Parathyroid adenoma (tissue), 2 donors: ENCODE measurements around the gene CILP.

Source experiments
- H2AFZ ChIP-seq: fragments of 300-600 bp; sonication (generic); one replicate; pipeline ENCODE4 v1.7.0; 2017; ENCODE audit warnings: antibody characterized with exemption, mild to moderate bottlenecking
- H3K27ac ChIP-seq: fragments of 300-600 bp; sonication (generic); one replicate; pipeline ENCODE4 v1.7.0; 2017
- H3K27me3 ChIP-seq: fragments of 300-600 bp; sonication (generic); one replicate; pipeline ENCODE4 v1.7.0; 2017; ENCODE audit warnings: low read length; ENCODE audit not compliant: control insufficient read depth, insufficient read depth
- H3K36me3 ChIP-seq: fragments of 300-600 bp; sonication (generic); one replicate; pipeline ENCODE4 v1.7.0; 2017; ENCODE audit warnings: low read length; ENCODE audit not compliant: control insufficient read depth, insufficient read depth
- H3K4me1 ChIP-seq: fragments of 300-600 bp; sonication (generic); one replicate; pipeline ENCODE4 v1.7.0; 2017; ENCODE audit warnings: control low read depth
- H3K4me2 ChIP-seq: fragments of 300-600 bp; sonication (generic); one replicate; pipeline ENCODE4 v1.7.0; 2017; ENCODE audit warnings: low read length
- H3K4me3 ChIP-seq: fragments of 300-600 bp; sonication (generic); one replicate; pipeline ENCODE4 v1.7.0; 2017; ENCODE audit warnings: low read depth, low read length
- H3K79me2 ChIP-seq: fragments of 300-600 bp; sonication (generic); one replicate; pipeline ENCODE4 v1.7.0; 2017; ENCODE audit warnings: control low read depth
- H3K9ac ChIP-seq: fragments of 300-600 bp; sonication (generic); one replicate; pipeline ENCODE4 v1.7.0; 2017; ENCODE audit warnings: mild to moderate bottlenecking
- H3K9me3 ChIP-seq: fragments of 300-600 bp; sonication (generic); one replicate; pipeline ENCODE4 v1.7.0; 2017; ENCODE audit warnings: low read length; ENCODE audit not compliant: control insufficient read depth
- TF ChIP-seq, protein P1 (sequence below): fragments of 300-600 bp; sonication (generic); IDR thresholded peaks from one replicate; pipeline ENCODE4 v1.7.0; 2017; ENCODE audit warnings: antibody characterized with exemption, mild to moderate bottlenecking
- donor health status: primary hyperparathyroidism.

Gene CILP

DNA sequence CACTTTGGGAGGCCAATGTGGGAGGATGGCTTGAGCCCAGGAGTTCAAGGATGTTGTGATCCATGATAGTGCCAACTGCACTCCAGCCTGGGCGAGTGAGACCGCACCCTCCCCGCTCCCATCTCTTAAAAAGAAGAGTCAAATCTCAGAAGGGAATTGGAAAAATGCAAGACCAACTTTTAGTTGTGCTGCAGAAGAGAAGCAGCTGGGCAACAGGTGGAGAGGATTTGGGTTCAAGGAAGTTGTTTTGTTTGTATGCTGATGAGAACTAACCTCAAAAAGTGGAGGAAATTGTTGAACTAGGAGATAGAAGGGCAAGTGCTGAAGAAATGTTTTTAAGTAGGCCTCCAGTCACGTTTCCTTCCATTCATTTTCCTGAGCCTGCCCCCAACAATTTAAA lies 64.8 kb downstream of the CILP start:
- Histone ChIP-seq H3K9me3 (no peaks in the 10 kb centered on the region), H2AFZ (no peak overlapping the region), H3K27ac (no peak overlapping the region), H3K4me2 (no peak overlapping the region), H3K9ac (no peak overlapping the region), H3K36me3 (no peaks in the 10 kb centered on the region), H3K4me3 (no peak overlapping the region), H3K4me1 (no peaks in the 10 kb centered on the region), H3K79me2 (no peaks in the 10 kb centered on the region), H3K27me3 (no peaks in the 10 kb centered on the region)
- TF ChIP-seq, protein P1, sequence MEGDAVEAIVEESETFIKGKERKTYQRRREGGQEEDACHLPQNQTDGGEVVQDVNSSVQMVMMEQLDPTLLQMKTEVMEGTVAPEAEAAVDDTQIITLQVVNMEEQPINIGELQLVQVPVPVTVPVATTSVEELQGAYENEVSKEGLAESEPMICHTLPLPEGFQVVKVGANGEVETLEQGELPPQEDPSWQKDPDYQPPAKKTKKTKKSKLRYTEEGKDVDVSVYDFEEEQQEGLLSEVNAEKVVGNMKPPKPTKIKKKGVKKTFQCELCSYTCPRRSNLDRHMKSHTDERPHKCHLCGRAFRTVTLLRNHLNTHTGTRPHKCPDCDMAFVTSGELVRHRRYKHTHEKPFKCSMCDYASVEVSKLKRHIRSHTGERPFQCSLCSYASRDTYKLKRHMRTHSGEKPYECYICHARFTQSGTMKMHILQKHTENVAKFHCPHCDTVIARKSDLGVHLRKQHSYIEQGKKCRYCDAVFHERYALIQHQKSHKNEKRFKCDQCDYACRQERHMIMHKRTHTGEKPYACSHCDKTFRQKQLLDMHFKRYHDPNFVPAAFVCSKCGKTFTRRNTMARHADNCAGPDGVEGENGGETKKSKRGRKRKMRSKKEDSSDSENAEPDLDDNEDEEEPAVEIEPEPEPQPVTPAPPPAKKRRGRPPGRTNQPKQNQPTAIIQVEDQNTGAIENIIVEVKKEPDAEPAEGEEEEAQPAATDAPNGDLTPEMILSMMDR: no peak
